M059J (cell line): ENCODE data around the gene SORCS3. TPM values are rescaled to one million over a fixed set of nuclear protein-coding genes. Genes with fewer than 3 reads are reported as not detected.

Source experiments
- DNase-seq: peaks from one replicate; pipeline ENCODE4 v3.0.0-alpha.2; 2012; ENCODE audit warnings: low read depth
- total RNA-seq: library from RNA; depleted of rRNA; stranded (reverse); fragments of >200 nt; shearing (Covaris generic); gene quantifications from 2 replicates; pipeline ENCODE4 v1.2.3, GENCODE V29; 2014

The SORCS3 gene
- total RNA-seq, 1 experiment from 2014 or later, result not detected

GRCh38 chr10:104842704-104843103, 201.6 kb downstream of the SORCS3 start:
- no peak for DNase-seq

GRCh38 chr10:104844073-104844472, 203.0 kb downstream of the SORCS3 start:
- DNase-seq, result no peak

GRCh38 chr10:104850023-104850422, 208.9 kb downstream of the SORCS3 start:
- no peak for DNase-seq

GRCh38 chr10:104867966-104868598, 227.0 kb downstream of the SORCS3 start:
- no peak for DNase-seq

- DNase-seq, result no peak
Observed at GRCh38 chr10:104872691-104873090, 231.6 kb downstream of the SORCS3 start.

- no peak for DNase-seq
Observed at GRCh38 chr10:104873161-104873560, 232.1 kb downstream of the SORCS3 start.

GRCh38 chr10:104875561-104875960, 234.5 kb downstream of the SORCS3 start:
- DNase-seq, result no peak

- DNase-seq, result no peak
Observed at GRCh38 chr10:104880624-104881398, 239.7 kb downstream of the SORCS3 start.

- DNase-seq, result no peak
Observed at GRCh38 chr10:104881740-104882139, 240.7 kb downstream of the SORCS3 start.

- no peak for DNase-seq
Observed at GRCh38 chr10:104892879-104893617, 252.0 kb downstream of the SORCS3 start.

- DNase-seq, result no peak
Observed at GRCh38 chr10:104893701-104894100, 252.6 kb downstream of the SORCS3 start.

GRCh38 chr10:104894681-104895080, 253.6 kb downstream of the SORCS3 start:
- no peak for DNase-seq

- DNase-seq, result no peak
Observed at GRCh38 chr10:104895541-104895940, 254.5 kb downstream of the SORCS3 start.

GRCh38 chr10:104895981-104896380, 254.9 kb downstream of the SORCS3 start:
- no peak for DNase-seq

GRCh38 chr10:104897696-104898095, 256.6 kb downstream of the SORCS3 start:
- no peak for DNase-seq

GRCh38 chr10:104899779-104900178, 258.7 kb downstream of the SORCS3 start:
- no peak for DNase-seq

- no peak for DNase-seq
Observed at GRCh38 chr10:104903433-104903832, 262.3 kb downstream of the SORCS3 start.

GRCh38 chr10:104904753-104905323, 263.7 kb downstream of the SORCS3 start:
- DNase-seq, result no peak

- DNase-seq, result no peak
Observed at GRCh38 chr10:104906112-104906511, 265.0 kb downstream of the SORCS3 start.

GRCh38 chr10:104907521-104907920, 266.4 kb downstream of the SORCS3 start:
- DNase-seq, result no peak

- DNase-seq, result no peak
Observed at GRCh38 chr10:104908581-104908980, 267.5 kb downstream of the SORCS3 start.

GRCh38 chr10:104910712-104911111, 269.6 kb downstream of the SORCS3 start:
- DNase-seq, result no peak
